GM23338 (cell line): ENCODE data around the gene AARS2. TPM values are rescaled to one million over a fixed set of nuclear protein-coding genes. Genes with fewer than 3 reads are reported as not detected.

ENCODE experiments used
- ATAC-seq: fragments of 200-7000 bp; cut with Tn5 transposase; 3 replicates; pipeline ENCODE4 v1.9.1; 2020
- DNase-seq: peaks from one replicate; pipeline ENCODE4 v3.0.0-alpha.2; 2015; ENCODE audit warnings: low spot score
- H2AFZ ChIP-seq: fragments of 200-600 bp; sonication (generic); 2 replicates; pipeline ENCODE4 v1.8.0; 2016; ENCODE audit warnings: antibody characterized with exemption, mild to moderate bottlenecking, moderate library complexity
- H3F3A ChIP-seq: fragments of 200-600 bp; sonication (generic); replicated peaks from 2 replicates; pipeline ENCODE4 v1.8.0; 2017; ENCODE audit warnings: antibody characterized with exemption, mixed run types, low read depth
- H3K27ac ChIP-seq: fragments of 200-600 bp; sonication (generic); 2 replicates; pipeline ENCODE4 v1.6.1; 2016; ENCODE audit warnings: low read depth
- H3K27me3 ChIP-seq: fragments of 200-600 bp; sonication (generic); 2 replicates; pipeline ENCODE4 v1.8.0; 2016; ENCODE audit warnings: mild to moderate bottlenecking, mixed run types, moderate library complexity; ENCODE audit not compliant: insufficient read depth
- H3K36me3 ChIP-seq: fragments of 200-600 bp; sonication (generic); 2 replicates; pipeline ENCODE4 v1.8.0; 2016; ENCODE audit warnings: mild to moderate bottlenecking; ENCODE audit not compliant: insufficient read depth
- H3K4me1 ChIP-seq: fragments of 200-600 bp; sonication (generic); 2 replicates; pipeline ENCODE4 v1.8.0; 2016; ENCODE audit warnings: mild to moderate bottlenecking, moderate library complexity; ENCODE audit not compliant: insufficient read depth
- H3K4me2 ChIP-seq: fragments of 200-600 bp; sonication (generic); 2 replicates; pipeline ENCODE4 v1.7.1; 2017; ENCODE audit warnings: mixed run types
- H3K4me3 ChIP-seq: fragments of 200-600 bp; sonication (generic); 2 replicates; pipeline ENCODE4 v1.6.1; 2016; ENCODE audit warnings: mixed run types
- H3K79me2 ChIP-seq: fragments of 200-600 bp; sonication (generic); replicated peaks from 2 replicates; pipeline ENCODE4 v1.8.0; 2017; ENCODE audit warnings: mild to moderate bottlenecking; ENCODE audit not compliant: insufficient read depth
- H3K9me2 ChIP-seq: fragments of 200-600 bp; sonication (generic); 2 replicates; pipeline ENCODE4 v1.8.0; 2017; ENCODE audit not compliant: insufficient read depth
- H4K20me1 ChIP-seq: fragments of 200-600 bp; sonication (generic); replicated peaks from 2 replicates; pipeline ENCODE4 v1.8.0; 2017; ENCODE audit warnings: mild to moderate bottlenecking; ENCODE audit not compliant: insufficient read depth
- H3K27ac Mint-ChIP-seq: 2 replicates; pipeline ENCODE4 v1.8.0; 2020; ENCODE audit warnings: inconsistent platforms, mild to moderate bottlenecking, moderate library complexity, mixed read lengths
- H3K27me3 Mint-ChIP-seq: 3 replicates; pipeline ENCODE4 v1.8.0; 2022; ENCODE audit warnings: low read depth, mild to moderate bottlenecking, moderate library complexity, mixed read lengths, inconsistent platforms; ENCODE audit not compliant: insufficient read depth, poor library complexity
- H3K36me3 Mint-ChIP-seq: 3 replicates; pipeline ENCODE4 v1.8.0; 2021; ENCODE audit warnings: low read depth, mild to moderate bottlenecking, inconsistent platforms, moderate library complexity, mixed read lengths
- H3K4me1 Mint-ChIP-seq: 3 replicates; pipeline ENCODE4 v1.8.0; 2020; ENCODE audit warnings: mild to moderate bottlenecking, inconsistent platforms, mixed read lengths
- H3K4me3 Mint-ChIP-seq: 3 replicates; pipeline ENCODE4 v1.8.0; 2021; ENCODE audit warnings: moderate library complexity, mild to moderate bottlenecking, inconsistent platforms, mixed read lengths
- H3K9me3 Mint-ChIP-seq: 3 replicates; pipeline ENCODE4 v1.8.0; 2020; ENCODE audit warnings: moderate library complexity, mild to moderate bottlenecking, inconsistent platforms, mixed read lengths
- JUNB ChIP-seq: IDR thresholded peaks from one replicate; pipeline ENCODE4 v1.6.1; 2016; ENCODE audit warnings: antibody characterized with exemption; ENCODE audit not compliant: unreplicated experiment
- POLR2AphosphoS5 ChIP-seq: IDR thresholded peaks from 2 replicates; pipeline ENCODE4 v1.6.1; 2016; ENCODE audit warnings: antibody characterized with exemption, low read depth
- STAT1 ChIP-seq: IDR thresholded peaks from one replicate; pipeline ENCODE4 v1.6.1; 2016; ENCODE audit warnings: antibody characterized with exemption; ENCODE audit not compliant: unreplicated experiment
- ZNF331 ChIP-seq: fragments of 250-450 bp; sonication (Bioruptor Pico); IDR thresholded peaks from 2 replicates; pipeline ENCODE4 v1.5.0; 2020; ENCODE audit warnings: low read depth, mild to moderate bottlenecking, moderate library complexity
- polyA plus RNA-seq: library from polyadenylated mRNA; unstranded; fragments of >200 nt; fragmentation: Nextera tagmentation; extraction: Ambion mirVana; gene quantifications from 2 replicates; pipeline ENCODE4 v1.2.1, GENCODE V29; 2016
- total RNA-seq: library from RNA; depleted of rRNA; stranded (reverse); fragments of >200 nt; shearing (Covaris generic); gene quantifications from 2 replicates; pipeline ENCODE4 v1.2.3, GENCODE V29; 2014
- TF ChIP-seq, protein P1 (sequence below), 2 experiments: fragments of 200-600 bp in 1 of 2; sonication (generic) in 1 of 2; conservative IDR thresholded peaks; 2 replicates each; pipeline versions ENCODE4 v1.5.1 to v1.6.1; 2016 to 2017; ENCODE audit warnings: antibody characterized with exemption in 2 of 2, low read depth in 2 of 2, mild to moderate bottlenecking in 2 of 2, moderate library complexity in 1 of 2
- TF ChIP-seq, protein P2 (sequence below): fragments of 250-450 bp; sonication (Bioruptor Pico); IDR thresholded peaks from 2 replicates; pipeline ENCODE4 v1.5.0; 2020; ENCODE audit warnings: mild to moderate bottlenecking, moderate library complexity

Gene AARS2
- total and polyA plus RNA-seq, 2 experiments from 2014 or later = 6.5 to 23.2 TPM

DNA sequence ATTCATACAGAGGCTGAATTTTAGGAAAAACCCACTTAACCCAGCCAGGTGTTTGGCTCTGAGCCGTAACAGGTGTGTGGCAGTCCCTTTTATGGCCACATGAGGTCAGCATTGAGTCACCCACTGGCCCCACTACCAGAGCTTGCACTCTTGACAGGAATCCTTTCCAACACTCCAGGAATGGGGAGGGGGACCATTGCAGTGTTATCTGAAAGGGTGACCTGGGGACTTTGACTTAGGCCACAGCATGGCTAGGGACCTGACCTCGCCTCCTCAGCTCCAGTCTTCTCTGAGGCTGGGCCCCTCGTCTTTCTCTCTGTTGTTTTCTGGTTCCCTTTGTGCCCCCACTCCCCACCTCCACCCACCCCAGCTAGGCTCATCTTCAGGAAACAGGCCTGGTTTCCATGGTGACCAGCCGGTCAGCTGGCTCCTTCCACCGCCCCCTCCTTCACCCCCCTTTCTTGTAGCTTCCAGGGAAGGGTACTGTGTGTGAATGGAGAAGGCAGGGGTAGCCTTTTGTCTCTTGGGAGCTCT, 45.0 kb downstream of the AARS2 start:
- no peaks in the 10 kb centered on the region for H3K9me3 Mint-ChIP-seq
- Histone ChIP-seq H3K4me2 (peak overlapping the region; percentile 74), H3K4me1 (peaks cover 27% of the 10 kb centered on the region), H2AFZ (peak overlapping the region; percentile 16; the same call in 1 of the 2 replicates), H3K79me2 (peaks cover 9% of the 10 kb centered on the region; the same call in 1 of the 2 replicates), H3K4me3 (peak overlapping the region; percentile 39), H3F3A (0 out of 2 replicates have a peak, but pooled peaks cover 19% of the 10 kb centered on the region), H3K27me3 (peaks cover 19% of the 10 kb centered on the region), H3K27ac (no peak overlapping the region), H3K36me3 (no peaks in the 10 kb centered on the region), H4K20me1 (peaks cover 6% of the 10 kb centered on the region; the same call in 1 of the 2 replicates), H3K9me2 (no peaks in the 10 kb centered on the region)
- H3K27ac Mint-ChIP-seq = no peak overlapping the region
- peaks cover 52% of the 10 kb centered on the region for H3K4me1 Mint-ChIP-seq
- ATAC-seq (peak; percentile 17), DNase-seq (peak; percentile 95)
- peak overlapping the region; percentile 28; the same call in 2 of the 3 replicates for H3K4me3 Mint-ChIP-seq
- peaks cover under 1% of the 10 kb centered on the region; the same call in 2 of the 3 replicates for H3K36me3 Mint-ChIP-seq
- peaks cover 38% of the 10 kb centered on the region for H3K27me3 Mint-ChIP-seq
- TF ChIP-seq, protein P1, sequence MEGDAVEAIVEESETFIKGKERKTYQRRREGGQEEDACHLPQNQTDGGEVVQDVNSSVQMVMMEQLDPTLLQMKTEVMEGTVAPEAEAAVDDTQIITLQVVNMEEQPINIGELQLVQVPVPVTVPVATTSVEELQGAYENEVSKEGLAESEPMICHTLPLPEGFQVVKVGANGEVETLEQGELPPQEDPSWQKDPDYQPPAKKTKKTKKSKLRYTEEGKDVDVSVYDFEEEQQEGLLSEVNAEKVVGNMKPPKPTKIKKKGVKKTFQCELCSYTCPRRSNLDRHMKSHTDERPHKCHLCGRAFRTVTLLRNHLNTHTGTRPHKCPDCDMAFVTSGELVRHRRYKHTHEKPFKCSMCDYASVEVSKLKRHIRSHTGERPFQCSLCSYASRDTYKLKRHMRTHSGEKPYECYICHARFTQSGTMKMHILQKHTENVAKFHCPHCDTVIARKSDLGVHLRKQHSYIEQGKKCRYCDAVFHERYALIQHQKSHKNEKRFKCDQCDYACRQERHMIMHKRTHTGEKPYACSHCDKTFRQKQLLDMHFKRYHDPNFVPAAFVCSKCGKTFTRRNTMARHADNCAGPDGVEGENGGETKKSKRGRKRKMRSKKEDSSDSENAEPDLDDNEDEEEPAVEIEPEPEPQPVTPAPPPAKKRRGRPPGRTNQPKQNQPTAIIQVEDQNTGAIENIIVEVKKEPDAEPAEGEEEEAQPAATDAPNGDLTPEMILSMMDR (conservative IDR thresholded peaks at IDR 0.05; ENCODE audit: low read depth in 2 of 2) = peak; percentile 93 to 99
- TF ChIP-seq JUNB = no peak

DNA sequence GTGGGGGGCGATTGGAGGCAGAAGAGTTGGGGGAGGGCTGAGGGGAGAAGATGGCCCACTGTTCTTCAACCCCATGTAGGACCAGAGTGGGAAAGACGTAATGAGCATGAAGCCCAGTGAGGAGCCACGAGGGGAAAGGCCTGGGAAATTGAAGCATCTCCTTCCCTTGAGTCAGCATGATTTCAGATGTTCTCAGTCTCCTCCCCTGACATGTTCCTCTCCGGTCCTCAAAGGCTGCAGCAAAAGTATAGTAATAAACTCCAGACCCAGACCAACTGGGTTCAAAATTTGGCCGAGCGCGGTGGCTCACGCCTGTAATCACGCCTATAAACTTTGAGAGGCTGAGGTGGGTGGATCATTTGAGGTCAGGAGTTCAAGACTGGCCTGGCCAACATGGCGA, 45.9 kb downstream of the AARS2 start:
- Mint-ChIP-seq H3K4me1 (peaks cover 58% of the 10 kb centered on the region), H3K27me3 (peaks cover 44% of the 10 kb centered on the region), H3K9me3 (no peaks in the 10 kb centered on the region), H3K4me3 (no peak overlapping the region), H3K36me3 (no peaks in the 10 kb centered on the region), H3K27ac (no peak overlapping the region)
- Histone ChIP-seq H3K4me1 (peaks cover 31% of the 10 kb centered on the region), H2AFZ (no peak overlapping the region), H3K4me3 (no peak overlapping the region), H3K9me2 (no peaks in the 10 kb centered on the region), H3K79me2 (peaks cover 9% of the 10 kb centered on the region; the same call in 1 of the 2 replicates), H3K4me2 (no peak overlapping the region), H3F3A (0 out of 2 replicates have a peak, but pooled peaks cover 19% of the 10 kb centered on the region), H3K27me3 (peaks cover 19% of the 10 kb centered on the region), H4K20me1 (peaks cover 6% of the 10 kb centered on the region; the same call in 1 of the 2 replicates), H3K36me3 (no peaks in the 10 kb centered on the region), H3K27ac (no peak overlapping the region)
- DNase-seq (no peak), ATAC-seq (no peak)
- TF ChIP-seq, protein P2, sequence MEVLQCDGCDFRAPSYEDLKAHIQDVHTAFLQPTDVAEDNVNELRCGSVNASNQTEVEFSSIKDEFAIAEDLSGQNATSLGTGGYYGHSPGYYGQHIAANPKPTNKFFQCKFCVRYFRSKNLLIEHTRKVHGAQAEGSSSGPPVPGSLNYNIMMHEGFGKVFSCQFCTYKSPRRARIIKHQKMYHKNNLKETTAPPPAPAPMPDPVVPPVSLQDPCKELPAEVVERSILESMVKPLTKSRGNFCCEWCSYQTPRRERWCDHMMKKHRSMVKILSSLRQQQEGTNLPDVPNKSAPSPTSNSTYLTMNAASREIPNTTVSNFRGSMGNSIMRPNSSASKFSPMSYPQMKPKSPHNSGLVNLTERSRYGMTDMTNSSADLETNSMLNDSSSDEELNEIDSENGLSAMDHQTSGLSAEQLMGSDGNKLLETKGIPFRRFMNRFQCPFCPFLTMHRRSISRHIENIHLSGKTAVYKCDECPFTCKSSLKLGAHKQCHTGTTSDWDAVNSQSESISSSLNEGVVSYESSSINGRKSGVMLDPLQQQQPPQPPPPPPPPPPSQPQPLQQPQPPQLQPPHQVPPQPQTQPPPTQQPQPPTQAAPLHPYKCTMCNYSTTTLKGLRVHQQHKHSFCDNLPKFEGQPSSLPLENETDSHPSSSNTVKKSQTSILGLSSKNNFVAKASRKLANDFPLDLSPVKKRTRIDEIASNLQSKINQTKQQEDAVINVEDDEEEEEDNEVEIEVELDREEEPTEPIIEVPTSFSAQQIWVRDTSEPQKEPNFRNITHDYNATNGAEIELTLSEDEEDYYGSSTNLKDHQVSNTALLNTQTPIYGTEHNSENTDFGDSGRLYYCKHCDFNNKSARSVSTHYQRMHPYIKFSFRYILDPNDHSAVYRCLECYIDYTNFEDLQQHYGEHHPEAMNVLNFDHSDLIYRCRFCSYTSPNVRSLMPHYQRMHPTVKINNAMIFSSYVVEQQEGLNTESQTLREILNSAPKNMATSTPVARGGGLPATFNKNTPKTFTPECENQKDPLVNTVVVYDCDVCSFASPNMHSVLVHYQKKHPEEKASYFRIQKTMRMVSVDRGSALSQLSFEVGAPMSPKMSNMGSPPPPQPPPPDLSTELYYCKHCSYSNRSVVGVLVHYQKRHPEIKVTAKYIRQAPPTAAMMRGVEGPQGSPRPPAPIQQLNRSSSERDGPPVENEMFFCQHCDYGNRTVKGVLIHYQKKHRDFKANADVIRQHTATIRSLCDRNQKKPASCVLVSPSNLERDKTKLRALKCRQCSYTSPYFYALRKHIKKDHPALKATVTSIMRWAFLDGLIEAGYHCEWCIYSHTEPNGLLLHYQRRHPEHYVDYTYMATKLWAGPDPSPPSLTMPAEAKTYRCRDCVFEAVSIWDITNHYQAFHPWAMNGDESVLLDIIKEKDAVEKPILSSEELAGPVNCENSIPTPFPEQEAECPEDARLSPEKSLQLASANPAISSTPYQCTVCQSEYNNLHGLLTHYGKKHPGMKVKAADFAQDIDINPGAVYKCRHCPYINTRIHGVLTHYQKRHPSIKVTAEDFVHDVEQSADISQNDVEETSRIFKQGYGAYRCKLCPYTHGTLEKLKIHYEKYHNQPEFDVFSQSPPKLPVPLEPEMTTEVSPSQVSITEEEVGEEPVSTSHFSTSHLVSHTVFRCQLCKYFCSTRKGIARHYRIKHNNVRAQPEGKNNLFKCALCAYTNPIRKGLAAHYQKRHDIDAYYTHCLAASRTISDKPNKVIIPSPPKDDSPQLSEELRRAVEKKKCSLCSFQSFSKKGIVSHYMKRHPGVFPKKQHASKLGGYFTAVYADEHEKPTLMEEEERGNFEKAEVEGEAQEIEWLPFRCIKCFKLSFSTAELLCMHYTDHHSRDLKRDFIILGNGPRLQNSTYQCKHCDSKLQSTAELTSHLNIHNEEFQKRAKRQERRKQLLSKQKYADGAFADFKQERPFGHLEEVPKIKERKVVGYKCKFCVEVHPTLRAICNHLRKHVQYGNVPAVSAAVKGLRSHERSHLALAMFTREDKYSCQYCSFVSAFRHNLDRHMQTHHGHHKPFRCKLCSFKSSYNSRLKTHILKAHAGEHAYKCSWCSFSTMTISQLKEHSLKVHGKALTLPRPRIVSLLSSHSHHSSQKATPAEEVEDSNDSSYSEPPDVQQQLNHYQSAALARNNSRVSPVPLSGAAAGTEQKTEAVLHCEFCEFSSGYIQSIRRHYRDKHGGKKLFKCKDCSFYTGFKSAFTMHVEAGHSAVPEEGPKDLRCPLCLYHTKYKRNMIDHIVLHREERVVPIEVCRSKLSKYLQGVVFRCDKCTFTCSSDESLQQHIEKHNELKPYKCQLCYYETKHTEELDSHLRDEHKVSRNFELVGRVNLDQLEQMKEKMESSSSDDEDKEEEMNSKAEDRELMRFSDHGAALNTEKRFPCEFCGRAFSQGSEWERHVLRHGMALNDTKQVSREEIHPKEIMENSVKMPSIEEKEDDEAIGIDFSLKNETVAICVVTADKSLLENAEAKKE (CRISPR knock-in tag) = no peak
- TF ChIP-seq JUNB = no peak
- TF ChIP-seq, protein P1 (conservative IDR thresholded peaks at IDR 0.05; ENCODE audit: low read depth in 2 of 2) = no peak
- TF ChIP-seq STAT1 = no peak
- no peak for TF ChIP-seq POLR2AphosphoS5
- no peak for TF ChIP-seq ZNF331 (CRISPR knock-in tag)
